ENCODE measurements around the gene NTM. TPM values are rescaled to one million over a fixed set of nuclear protein-coding genes. Genes with fewer than 3 reads are reported as not detected.
"Not testable (repeated sequence)": the region's sequence is repeated elsewhere in the genome, so short reads cannot be mapped to it uniquely, and the experiment has no call there.

Gene NTM
- total and polyA plus RNA-seq, 2 experiments from 2014 or later = 25.9 to 49.0 TPM

DNA sequence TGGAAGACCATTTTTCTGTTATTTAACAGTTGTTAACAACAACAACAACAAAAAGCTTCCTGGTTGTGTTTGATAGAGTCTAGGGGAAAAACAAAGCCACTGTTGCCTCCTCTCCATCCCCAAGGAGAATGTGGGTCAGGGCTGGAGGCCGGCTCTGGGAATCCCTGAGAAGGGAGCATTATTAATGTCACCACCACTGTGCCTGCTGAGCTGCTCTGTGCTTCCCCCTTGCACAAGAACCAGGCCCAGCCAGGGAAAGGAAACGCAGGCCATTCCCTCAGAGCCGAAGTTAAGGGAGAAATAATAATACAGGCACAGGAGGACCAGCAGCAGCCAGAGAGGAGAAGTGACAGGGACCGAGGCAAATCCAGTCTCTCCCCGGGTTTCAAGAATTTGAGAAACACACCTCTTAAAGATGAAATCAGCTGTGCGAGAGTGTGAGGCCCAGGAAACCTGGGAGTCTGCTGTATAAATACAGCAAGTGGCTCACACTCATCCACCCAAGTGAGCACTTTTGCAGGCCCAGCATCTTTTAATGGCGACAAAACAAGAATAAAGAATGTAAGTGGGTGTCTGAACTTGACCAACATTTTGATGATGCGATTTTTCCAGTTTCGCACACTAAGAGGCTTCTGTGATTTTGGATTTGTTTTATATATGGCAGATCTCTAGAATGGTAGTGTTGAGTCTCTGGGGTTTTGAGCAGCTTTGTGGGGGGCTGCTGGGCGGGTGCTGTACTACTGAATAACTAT lies 539.2 kb downstream of the NTM start:
- H4K20me1 ChIP-seq (ENCODE audit: insufficient read depth) = no peaks in the 10 kb centered on the region
- no peaks in the 10 kb centered on the region for H3K9me3 ChIP-seq (ENCODE audit: low read depth)
- in situ Hi-C loops (cut with MboI) = no loop called here
- no peaks in the 10 kb centered on the region for H3K9me2 ChIP-seq (ENCODE audit: insufficient read depth)
- H3K79me2 ChIP-seq (ENCODE audit: insufficient read depth) = peaks cover 44% of the 10 kb centered on the region
- DNase-seq = peak; percentile 58
- H3K4me3 ChIP-seq = peak overlapping the region; percentile 95
- peaks cover 11% of the 10 kb centered on the region for H3F3A ChIP-seq (ENCODE audit: insufficient read depth)
- peak overlapping the region; percentile 82 for H3K9ac ChIP-seq
- H3K4me2 ChIP-seq (ENCODE audit: unreplicated experiment) = peak overlapping the region; percentile 82
- TF ChIP-seq EZH2 (IDR thresholded peaks at IDR 0.05; ENCODE audit: insufficient read depth, poor library complexity, severe bottlenecking) (no peak), EZH2phosphoT487 (IDR thresholded peaks at IDR 0.05; ENCODE audit: insufficient read depth, low read depth) (no peak)
- WGBS, 2 experiments (ENCODE audit: low coverage in 1 of 2, low lambda C conversion rate in 2 of 2, missing lambda C conversion rate in 2 of 2) = 84 to 86% methylated on average over 10 of the region's 10 CpGs
- H2AFZ ChIP-seq = peak overlapping the region; percentile 45
- no peak overlapping the region for H3K27ac ChIP-seq
- H3K36me3 ChIP-seq (ENCODE audit: low read depth) = no peaks in the 10 kb centered on the region
- H3K27me3 ChIP-seq (replicated peaks; ENCODE audit: insufficient read depth) = no peaks in the 10 kb centered on the region
- peaks cover 19% of the 10 kb centered on the region for H3K4me1 ChIP-seq (ENCODE audit: insufficient read depth)

DNA sequence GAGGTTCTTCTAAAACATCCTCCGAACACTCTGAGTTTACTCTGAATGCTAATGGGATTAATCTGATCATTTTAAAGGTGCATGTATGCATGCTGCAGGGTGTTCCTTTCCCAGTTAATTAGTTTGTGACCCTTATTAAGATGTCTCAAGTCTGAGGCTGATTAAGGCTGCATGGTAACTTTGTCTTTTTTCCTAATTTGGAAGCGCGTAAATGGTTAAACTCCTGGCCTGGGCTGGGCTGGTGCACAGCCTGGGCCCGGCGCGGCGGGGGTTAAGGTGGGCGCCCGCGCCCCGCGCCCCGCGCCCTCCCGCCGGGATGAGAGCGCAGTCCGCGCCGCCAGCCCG lies 539.7 kb downstream of the NTM start:
- Histone ChIP-seq H3K9ac (peak overlapping the region; percentile 82), H3K27me3 (replicated peaks; ENCODE audit: insufficient read depth) (no peaks in the 10 kb centered on the region)

DNA sequence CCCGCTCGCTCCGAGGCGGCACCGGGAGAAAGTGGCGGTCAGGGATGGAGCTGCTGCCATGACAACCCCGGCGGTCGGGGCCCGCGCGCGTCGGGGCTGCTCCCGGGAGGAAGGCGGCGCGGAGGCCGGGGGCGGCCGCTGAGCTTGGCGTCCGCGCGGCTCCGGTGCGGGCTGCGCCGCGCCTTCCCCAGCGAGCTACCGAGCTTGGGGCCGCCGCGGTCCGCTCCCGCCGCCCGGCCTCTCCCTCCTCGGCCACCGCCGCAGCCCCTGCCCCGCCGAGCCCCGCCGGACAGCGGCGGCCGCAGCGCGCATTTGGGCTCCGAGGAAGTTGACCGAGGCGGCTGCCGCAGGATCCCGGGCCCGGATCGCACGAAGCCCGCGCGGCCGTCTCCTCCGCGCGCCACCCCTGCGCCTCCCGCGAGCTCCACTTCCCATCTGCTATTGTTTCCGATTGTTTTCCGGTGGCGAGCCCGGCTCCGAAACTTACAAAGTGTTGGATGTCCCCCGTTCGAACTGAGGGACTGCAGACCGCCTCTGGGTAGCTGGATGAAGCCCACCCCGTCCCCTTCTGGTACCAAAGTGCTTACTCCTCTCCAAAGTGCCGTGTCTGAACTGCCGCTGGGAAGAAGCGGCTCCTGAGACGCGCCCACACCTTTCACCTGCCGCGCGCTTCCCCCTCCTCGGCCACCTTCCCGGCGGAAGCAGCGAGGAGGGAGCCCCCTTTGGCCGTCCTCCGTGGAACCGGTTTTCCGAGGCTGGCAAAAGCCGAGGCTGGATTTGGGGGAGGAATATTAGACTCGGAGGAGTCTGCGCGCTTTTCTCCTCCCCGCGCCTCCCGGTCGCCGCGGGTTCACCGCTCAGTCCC lies 540.3 kb downstream of the NTM start:
- H3K4me2 ChIP-seq (ENCODE audit: unreplicated experiment) = peak overlapping the region; percentile 95
- H3K79me2 ChIP-seq (ENCODE audit: insufficient read depth) = peaks cover 55% of the 10 kb centered on the region
- no peaks in the 10 kb centered on the region for H3K36me3 ChIP-seq (ENCODE audit: low read depth)
- H3K4me1 ChIP-seq (ENCODE audit: insufficient read depth) = peaks cover 19% of the 10 kb centered on the region
- H4K20me1 ChIP-seq (ENCODE audit: insufficient read depth) = no peaks in the 10 kb centered on the region
- H3K9me3 ChIP-seq (ENCODE audit: low read depth) = no peaks in the 10 kb centered on the region
- no peaks in the 10 kb centered on the region for H3K27me3 ChIP-seq (replicated peaks; ENCODE audit: insufficient read depth)
- H3K9ac ChIP-seq = peak overlapping the region; percentile 82
- H2AFZ ChIP-seq = peak overlapping the region; percentile 91
- no peak for TF ChIP-seq EZH2 (IDR thresholded peaks at IDR 0.05; ENCODE audit: insufficient read depth, poor library complexity, severe bottlenecking)
- TF ChIP-seq EZH2phosphoT487 (IDR thresholded peaks at IDR 0.05; ENCODE audit: insufficient read depth, low read depth) = no peak
- H3F3A ChIP-seq (ENCODE audit: insufficient read depth) = peaks cover 11% of the 10 kb centered on the region
- in situ Hi-C loops (cut with MboI) = no loop called here
- peak; percentile 77 for DNase-seq
- peak overlapping the region; percentile 37 for H3K27ac ChIP-seq
- peak overlapping the region; percentile 95 for H3K4me3 ChIP-seq
- 1% methylated on average over 66 to 79 of the region's 105 CpGs for WGBS, 2 experiments (ENCODE audit: low coverage in 1 of 2, low lambda C conversion rate in 2 of 2, missing lambda C conversion rate in 2 of 2)
- H3K9me2 ChIP-seq (ENCODE audit: insufficient read depth) = no peaks in the 10 kb centered on the region

More for the DNA sequence above, 539.7 kb downstream of the NTM start:
- H4K20me1 ChIP-seq (ENCODE audit: insufficient read depth) = no peaks in the 10 kb centered on the region
- H3K9me2 ChIP-seq (ENCODE audit: insufficient read depth) = no peaks in the 10 kb centered on the region
- peak overlapping the region; percentile 95 for H3K4me3 ChIP-seq
- no peak overlapping the region for H3K27ac ChIP-seq
- H2AFZ ChIP-seq = peak overlapping the region; percentile 45
- in situ Hi-C loops (cut with MboI) = no loop called here
- H3K79me2 ChIP-seq (ENCODE audit: insufficient read depth) = peaks cover 49% of the 10 kb centered on the region
- peak overlapping the region; percentile 82 for H3K4me2 ChIP-seq (ENCODE audit: unreplicated experiment)
- 5 to 7% methylated on average over 18 to 20 of the region's 21 CpGs for WGBS, 2 experiments (ENCODE audit: low coverage in 1 of 2, low lambda C conversion rate in 2 of 2, missing lambda C conversion rate in 2 of 2)
- H3K9me3 ChIP-seq (ENCODE audit: low read depth) = no peaks in the 10 kb centered on the region
- H3K4me1 ChIP-seq (ENCODE audit: insufficient read depth) = peaks cover 19% of the 10 kb centered on the region
- no peak for DNase-seq
- no peaks in the 10 kb centered on the region for H3K36me3 ChIP-seq (ENCODE audit: low read depth)
- TF ChIP-seq EZH2phosphoT487 (IDR thresholded peaks at IDR 0.05; ENCODE audit: insufficient read depth, low read depth) (no peak), EZH2 (IDR thresholded peaks at IDR 0.05; ENCODE audit: insufficient read depth, poor library complexity, severe bottlenecking) (no peak)
- H3F3A ChIP-seq (ENCODE audit: insufficient read depth) = peaks cover 11% of the 10 kb centered on the region

DNA sequence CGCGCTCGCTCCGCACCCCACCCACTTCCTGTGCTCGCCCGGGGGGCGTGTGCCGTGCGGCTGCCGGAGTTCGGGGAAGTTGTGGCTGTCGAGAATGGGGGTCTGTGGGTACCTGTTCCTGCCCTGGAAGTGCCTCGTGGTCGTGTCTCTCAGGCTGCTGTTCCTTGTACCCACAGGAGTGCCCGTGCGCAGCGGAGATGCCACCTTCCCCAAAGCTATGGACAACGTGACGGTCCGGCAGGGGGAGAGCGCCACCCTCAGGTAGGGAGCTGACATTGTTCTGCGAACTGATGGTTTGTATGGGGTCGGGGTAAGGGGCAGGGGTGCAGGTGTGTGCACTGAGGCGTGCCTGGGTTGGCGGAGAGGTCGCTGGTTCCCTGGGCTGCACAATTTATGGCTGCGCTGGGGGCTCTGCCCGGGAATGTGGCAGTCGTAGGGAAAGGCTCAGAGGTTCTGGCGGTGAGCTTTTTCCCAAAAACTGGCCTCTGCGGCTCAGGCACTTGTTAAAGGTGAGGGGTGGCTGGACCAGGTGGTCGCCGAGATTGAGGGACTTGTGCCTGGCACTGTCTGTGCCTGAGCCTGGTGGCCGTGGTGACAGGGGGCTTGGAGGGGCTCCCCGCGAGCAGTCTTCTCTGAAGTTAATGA lies 541.1 kb downstream of the NTM start:
- H4K20me1 ChIP-seq (ENCODE audit: insufficient read depth); H3K9me3 ChIP-seq (ENCODE audit: low read depth); in situ Hi-C loops (cut with MboI); H3K9me2 ChIP-seq (ENCODE audit: insufficient read depth); H3K27ac ChIP-seq; H3K36me3 ChIP-seq (ENCODE audit: low read depth); H3K27me3 ChIP-seq (replicated peaks; ENCODE audit: insufficient read depth): not testable (repeated sequence)
- Histone ChIP-seq H3K4me2 (ENCODE audit: unreplicated experiment) (peak overlapping the region; percentile 95), H2AFZ (peak overlapping the region; percentile 91), H3F3A (ENCODE audit: insufficient read depth) (peaks cover 11% of the 10 kb centered on the region), H3K79me2 (ENCODE audit: insufficient read depth) (peaks cover 63% of the 10 kb centered on the region), H3K4me1 (ENCODE audit: insufficient read depth) (peaks cover 19% of the 10 kb centered on the region), H3K4me3 (peak overlapping the region; percentile 95), H3K9ac (peak overlapping the region; percentile 82)
- DNase-seq = peak; percentile 16
- 28 to 32% methylated on average over 33 to 35 of the region's 36 CpGs for WGBS, 2 experiments (ENCODE audit: low coverage in 1 of 2, low lambda C conversion rate in 2 of 2, missing lambda C conversion rate in 2 of 2)

All from GM23248 (cell line).